Measurements from ENCODE around the gene SPAG17. TPM values are rescaled to one million over a fixed set of nuclear protein-coding genes. Genes with fewer than 3 reads are reported as not detected.

The SPAG17 gene
- total RNA-seq, 1 experiment from 2014 or later: not detected

DNA sequence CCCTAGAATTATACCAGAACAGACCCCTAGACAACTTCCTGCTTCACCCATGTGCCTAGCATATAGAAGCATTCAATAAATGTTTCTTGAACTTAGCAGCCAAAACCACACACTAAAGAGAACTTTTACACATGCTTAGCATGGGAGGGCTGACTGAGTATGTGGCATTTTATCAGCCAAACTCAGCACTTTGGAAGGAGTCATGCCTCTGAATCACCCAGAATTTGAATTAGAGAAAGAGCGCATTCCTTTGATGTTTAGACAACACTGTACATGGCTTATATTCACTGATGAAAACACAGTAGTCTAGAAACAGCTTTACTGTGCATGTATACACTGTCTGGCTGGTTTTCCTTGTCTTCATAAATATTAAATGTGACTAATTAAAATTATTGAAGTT lies 26.1 kb downstream of the SPAG17 start:
- no peaks in the 10 kb centered on the region for H3K9me3 ChIP-seq (ENCODE audit: control insufficient read depth in 1 of 2, insufficient read depth in 1 of 2, low read depth in 1 of 2, low read length in 2 of 2)
- no peaks in the 10 kb centered on the region for H3K4me1 ChIP-seq (ENCODE audit: control insufficient read depth in 1 of 2, insufficient read depth in 2 of 2, low read length in 2 of 2)
- ChIA-PET CTCF (no interaction called here), POLR2A (no interaction called here), RAD21 (ENCODE audit: low non-redundant PET in 1 of 2, low total read pairs in 2 of 2, uncharacterized antibody in 2 of 2, unreplicated experiment in 2 of 2) (no interaction called here)
- H3K4me2 ChIP-seq (ENCODE audit: low read length): no peak overlapping the region
- H3K27me3 ChIP-seq (ENCODE audit: insufficient read depth, low read length): peaks cover 3% of the 10 kb centered on the region; the same call in 1 of the 2 replicates
- H3K9ac ChIP-seq (ENCODE audit: low read length): no peak overlapping the region
- intact Hi-C loops (cut with micrococcal nuclease): no loop called here
- no TSS peak for BruUV-seq (replicated peaks)
- H3K9me2 ChIP-seq (ENCODE audit: insufficient read depth): no peaks in the 10 kb centered on the region
- no peak overlapping the region for H2AFZ ChIP-seq (ENCODE audit: low read depth, low read length, poor library complexity, severe bottlenecking)
- no peaks in the 10 kb centered on the region for H3K79me2 ChIP-seq (ENCODE audit: insufficient read depth, low read length)
- no peak overlapping the region for H3K4me3 ChIP-seq (replicated peaks in 1 of 2; ENCODE audit: low read depth in 1 of 2, low read length in 2 of 2)
- H3K27ac ChIP-seq (ENCODE audit: low read depth, low read length): no peak overlapping the region
- no peak for ATAC-seq
- no peak for TF ChIP-seq ZNF274 (IDR thresholded peaks at IDR 0.05; ENCODE audit: low read depth, low read length)
- TF ChIP-seq EGR1 (IDR thresholded peaks at IDR 0.05; ENCODE audit: low read depth): no peak
- no peak for TF ChIP-seq RAD21 (IDR thresholded peaks at IDR 0.05; ENCODE audit: low read depth)
- no peak for TF ChIP-seq YY1 (IDR thresholded peaks at IDR 0.05; ENCODE audit: extremely low read depth, insufficient replicate concordance, low read depth, low read length)
- TF ChIP-seq POLR2A (IDR thresholded peaks at IDR 0.05; ENCODE audit: borderline replicate concordance, extremely low read depth, insufficient read depth, insufficient read length): no peak
- TF ChIP-seq SIN3A (IDR thresholded peaks at IDR 0.05; ENCODE audit: low read depth): no peak
- no peak for TF ChIP-seq POLR2AphosphoS5 (IDR thresholded peaks at IDR 0.05; ENCODE audit: low read depth, low read length)
- no peak for TF ChIP-seq ZFX (IDR thresholded peaks at IDR 0.05)
- TF ChIP-seq CEBPB (IDR thresholded peaks at IDR 0.05; ENCODE audit: low read depth): no peak
- TF ChIP-seq, protein P1, sequence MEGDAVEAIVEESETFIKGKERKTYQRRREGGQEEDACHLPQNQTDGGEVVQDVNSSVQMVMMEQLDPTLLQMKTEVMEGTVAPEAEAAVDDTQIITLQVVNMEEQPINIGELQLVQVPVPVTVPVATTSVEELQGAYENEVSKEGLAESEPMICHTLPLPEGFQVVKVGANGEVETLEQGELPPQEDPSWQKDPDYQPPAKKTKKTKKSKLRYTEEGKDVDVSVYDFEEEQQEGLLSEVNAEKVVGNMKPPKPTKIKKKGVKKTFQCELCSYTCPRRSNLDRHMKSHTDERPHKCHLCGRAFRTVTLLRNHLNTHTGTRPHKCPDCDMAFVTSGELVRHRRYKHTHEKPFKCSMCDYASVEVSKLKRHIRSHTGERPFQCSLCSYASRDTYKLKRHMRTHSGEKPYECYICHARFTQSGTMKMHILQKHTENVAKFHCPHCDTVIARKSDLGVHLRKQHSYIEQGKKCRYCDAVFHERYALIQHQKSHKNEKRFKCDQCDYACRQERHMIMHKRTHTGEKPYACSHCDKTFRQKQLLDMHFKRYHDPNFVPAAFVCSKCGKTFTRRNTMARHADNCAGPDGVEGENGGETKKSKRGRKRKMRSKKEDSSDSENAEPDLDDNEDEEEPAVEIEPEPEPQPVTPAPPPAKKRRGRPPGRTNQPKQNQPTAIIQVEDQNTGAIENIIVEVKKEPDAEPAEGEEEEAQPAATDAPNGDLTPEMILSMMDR (IDR thresholded peaks at IDR 0.05 in 2 of 3, conservative IDR thresholded peaks at IDR 0.05 in 1 of 3; ENCODE audit: borderline replicate concordance in 1 of 3, insufficient read depth in 1 of 3, low read depth in 2 of 3, low read length in 2 of 3): no peak
- no peak for TF ChIP-seq JUND (IDR thresholded peaks at IDR 0.05)
- TF ChIP-seq, protein P2, sequence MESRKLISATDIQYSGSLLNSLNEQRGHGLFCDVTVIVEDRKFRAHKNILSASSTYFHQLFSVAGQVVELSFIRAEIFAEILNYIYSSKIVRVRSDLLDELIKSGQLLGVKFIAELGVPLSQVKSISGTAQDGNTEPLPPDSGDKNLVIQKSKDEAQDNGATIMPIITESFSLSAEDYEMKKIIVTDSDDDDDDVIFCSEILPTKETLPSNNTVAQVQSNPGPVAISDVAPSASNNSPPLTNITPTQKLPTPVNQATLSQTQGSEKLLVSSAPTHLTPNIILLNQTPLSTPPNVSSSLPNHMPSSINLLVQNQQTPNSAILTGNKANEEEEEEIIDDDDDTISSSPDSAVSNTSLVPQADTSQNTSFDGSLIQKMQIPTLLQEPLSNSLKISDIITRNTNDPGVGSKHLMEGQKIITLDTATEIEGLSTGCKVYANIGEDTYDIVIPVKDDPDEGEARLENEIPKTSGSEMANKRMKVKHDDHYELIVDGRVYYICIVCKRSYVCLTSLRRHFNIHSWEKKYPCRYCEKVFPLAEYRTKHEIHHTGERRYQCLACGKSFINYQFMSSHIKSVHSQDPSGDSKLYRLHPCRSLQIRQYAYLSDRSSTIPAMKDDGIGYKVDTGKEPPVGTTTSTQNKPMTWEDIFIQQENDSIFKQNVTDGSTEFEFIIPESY (IDR thresholded peaks at IDR 0.05; ENCODE audit: extremely low read depth, insufficient replicate concordance, low read length): no peak
- TF ChIP-seq, protein P3, sequence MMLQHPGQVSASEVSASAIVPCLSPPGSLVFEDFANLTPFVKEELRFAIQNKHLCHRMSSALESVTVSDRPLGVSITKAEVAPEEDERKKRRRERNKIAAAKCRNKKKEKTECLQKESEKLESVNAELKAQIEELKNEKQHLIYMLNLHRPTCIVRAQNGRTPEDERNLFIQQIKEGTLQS (IDR thresholded peaks at IDR 0.05): no peak
- TF ChIP-seq EZH2 (IDR thresholded peaks at IDR 0.05): no peak
- no peak for TF ChIP-seq CBX3 (IDR thresholded peaks at IDR 0.05; ENCODE audit: low read depth)
- no peak for TF ChIP-seq SP1 (IDR thresholded peaks at IDR 0.05; ENCODE audit: low read depth)
- no peaks in the 10 kb centered on the region for H4K20me1 ChIP-seq (ENCODE audit: insufficient read depth)
- no peaks in the 10 kb centered on the region for H3K36me3 ChIP-seq (ENCODE audit: control insufficient read depth in 1 of 2, insufficient read depth in 2 of 2, low read length in 2 of 2)
- DNase-seq (ENCODE audit: low read depth, low spot score): no peak

All from HCT116 (cell line).